HepG2 (cell line): ENCODE measurements around the gene DPP6. TPM values are rescaled to one million over a fixed set of nuclear protein-coding genes. Genes with fewer than 3 reads are reported as not detected.

Experiments
- ATAC-seq: fragments of 200-7000 bp; cut with Tn5 transposase; 3 replicates; pipeline ENCODE4 v1.9.1; 2020; ENCODE audit warnings: mild to moderate bottlenecking, moderate library complexity
- BruUV-seq: library from RNA; stranded (reverse); fragments of 400-500 nt; replicated peaks from 2 replicates; lab custom pipeline; 2021; lab: Mats Ljungman, UMichigan
- CTCF ChIA-PET: fragments of 300-600 bp; formaldehyde crosslinking; extraction: SDS; loops from one replicate; lab custom pipeline; 2021; ENCODE audit warnings: low total read pairs, inconsistent platforms, low intra/inter-chr PET ratio; lab: Yijun Ruan, JAX
- POLR2A ChIA-PET: fragments of 350-600 bp; sonication (Branson Sonifier 250); formaldehyde crosslinking; loops from one replicate; lab custom pipeline; 2020; ENCODE audit warnings: antibody characterized with exemption, inconsistent platforms; lab: Yijun Ruan, JAX
- DNase-seq: peaks from one replicate; pipeline ENCODE4 v3.0.0-alpha.2; 2015; ENCODE audit warnings: low spot score
- FAIRE-seq: peaks from 3 replicates; lab custom pipeline; 2011; peaks lifted over from hg19 to GRCh38; lab: Jason Lieb, UNC
- H2AFZ ChIP-seq: one replicate; pipeline ENCODE4 v1.6.1; 2011; ENCODE audit warnings: low read length, inconsistent platforms
- H3K27ac ChIP-seq: fragments of 300-600 bp; 3 replicates; pipeline ENCODE4 v1.8.0; 2011; ENCODE audit warnings: mixed run types, mild to moderate bottlenecking, mixed read lengths, low read length, inconsistent platforms; ENCODE audit not compliant: insufficient read depth; ENCODE audit errors: extremely low read length
- H3K27me3 ChIP-seq, 2 experiments: fragments of 200-600 bp in 1 of 2; 2 replicates in 1 of 2; 3 replicates in 1 of 2; pipeline versions ENCODE4 v1.6.0 to v1.8.0; 2011; ENCODE audit warnings: low read length in 2 of 2, mild to moderate bottlenecking in 2 of 2, moderate library complexity in 2 of 2, inconsistent platforms in 1 of 2; ENCODE audit not compliant: insufficient read depth in 2 of 2, control insufficient read depth in 1 of 2
- H3K36me3 ChIP-seq, 2 experiments: fragments of 200-600 bp in 1 of 2; replicated peaks in 1 of 2; 2 replicates in 1 of 2; 3 replicates in 1 of 2; pipeline versions ENCODE4 v1.5.1 to v1.8.0; 2011; ENCODE audit warnings: low read length in 2 of 2, inconsistent platforms in 1 of 2; ENCODE audit not compliant: insufficient read depth in 2 of 2, control insufficient read depth in 1 of 2
- H3K4me1 ChIP-seq: 2 replicates; pipeline ENCODE4 v1.5.1; 2012; ENCODE audit warnings: low read length, inconsistent platforms; ENCODE audit not compliant: insufficient read depth
- H3K4me2 ChIP-seq: 2 replicates; pipeline ENCODE4 v1.6.0; 2011; ENCODE audit warnings: low read depth, low read length, inconsistent platforms
- H3K4me3 ChIP-seq, 3 experiments: fragments of 200-600 bp in 1 of 3; sonication (generic), shearing (Covaris generic) in 1 of 3; replicated peaks in 1 of 3; 2 replicates each; pipeline ENCODE4 v1.5.1; 2011 to 2016; ENCODE audit warnings: low read length in 3 of 3, inconsistent platforms in 2 of 3, low read depth in 2 of 3, mild to moderate bottlenecking in 2 of 3, control low read depth in 1 of 3, mixed read lengths in 1 of 3; ENCODE audit not compliant: insufficient read depth in 1 of 3
- H3K79me2 ChIP-seq: one replicate; pipeline ENCODE4 v1.6.1; 2011; ENCODE audit warnings: low read length, inconsistent platforms; ENCODE audit not compliant: insufficient read depth
- H3K9ac ChIP-seq: 2 replicates; pipeline ENCODE4 v1.6.0; 2011; ENCODE audit warnings: mild to moderate bottlenecking, low read depth, low read length, inconsistent platforms; ENCODE audit not compliant: insufficient read depth
- H3K9me3 ChIP-seq: 2 replicates; pipeline ENCODE4 v1.5.1; 2012; ENCODE audit warnings: mild to moderate bottlenecking, low read length
- H4K20me1 ChIP-seq: 2 replicates; pipeline ENCODE4 v1.6.0; 2011; ENCODE audit warnings: inconsistent platforms, mild to moderate bottlenecking, low read length, moderate library complexity; ENCODE audit not compliant: insufficient read depth
- GLI4 ChIP-seq: sonication (generic); formaldehyde crosslinking; IDR thresholded peaks from 2 replicates; pipeline ENCODE4 v1.5.1; 2020; ENCODE audit warnings: missing genetic modification reagents, mild to moderate bottlenecking, moderate library complexity, borderline replicate concordance
- GTF2F1 ChIP-seq: fragments of 150-350 bp; IDR thresholded peaks from 2 replicates; pipeline ENCODE4 v1.6.1; 2014; ENCODE audit warnings: low read length
- JUN ChIP-seq: sonication (generic); formaldehyde crosslinking; IDR thresholded peaks from 2 replicates; pipeline ENCODE4 v1.4.0; 2020; ENCODE audit warnings: mild to moderate bottlenecking, missing genetic modification reagents
- MAFK ChIP-seq, 2 experiments: IDR thresholded peaks in 1 of 2; conservative IDR thresholded peaks in 1 of 2; 2 replicates each; pipeline ENCODE4 v1.6.1; 2011; ENCODE audit warnings: improper control_type of control experiment in 2 of 2, low read length in 2 of 2
- MXD3 ChIP-seq: IDR thresholded peaks from 2 replicates; pipeline ENCODE4 v1.6.1; 2016; ENCODE audit warnings: mild to moderate bottlenecking, missing biosample characterization, missing genetic modification reagents
- RBM22 ChIP-seq: fragments of 200-400 bp; formaldehyde crosslinking; optimal IDR thresholded peaks from 2 replicates; pipeline ENCODE3; 2017; ENCODE audit warnings: mild to moderate bottlenecking, low read length, moderate library complexity
- REL ChIP-seq: sonication (generic); formaldehyde crosslinking; conservative IDR thresholded peaks from 2 replicates; pipeline ENCODE4 v1.8.0; 2022; ENCODE audit warnings: mild to moderate bottlenecking, missing genetic modification reagents, moderate library complexity
- SIN3B ChIP-seq: fragments of 150-350 bp; IDR thresholded peaks from 2 replicates; pipeline ENCODE4 v1.6.1; 2014; ENCODE audit warnings: low read length
- SUZ12 ChIP-seq: fragments of 150-350 bp; IDR thresholded peaks from 2 replicates; pipeline ENCODE4 v1.6.1; 2014; ENCODE audit warnings: low read depth, low read length
- ZBTB3 ChIP-seq: sonication (generic); formaldehyde crosslinking; IDR thresholded peaks from 2 replicates; pipeline ENCODE4 v1.4.0; 2020; ENCODE audit warnings: low read depth, mild to moderate bottlenecking, moderate library complexity, missing genetic modification reagents, borderline replicate concordance
- ZNF280D ChIP-seq: sonication (generic); formaldehyde crosslinking; IDR thresholded peaks from 2 replicates; pipeline ENCODE4 v1.5.1; 2020; ENCODE audit warnings: mild to moderate bottlenecking, missing genetic modification reagents
- WGBS: methylation state at CpG from one replicate; pipeline ENCODE4 v1.1.6; 2017; ENCODE audit warnings: low lambda C conversion rate; 5-methylcytosine and 5-hydroxymethylcytosine counted together
- in situ Hi-C: cut with HindIII; loops from 2 replicates; pipeline ENCODE4 v1.10.0; 2017; ENCODE audit warnings: low pct_unique_long_range_greater_than_20kb; ENCODE audit not compliant: extremely low pct_ligation_motif_present
- intact Hi-C: fragments of 100-400 bp; cut with micrococcal nuclease; formaldehyde crosslinking; loops from one replicate; pipeline ENCODE4 v1.10.0; 2022; ENCODE audit not compliant: unreplicated experiment
- polyA plus RNA-seq, 8 experiments: library from polyadenylated mRNA; depleted of rRNA in 3 of 8; stranded (reverse) in 7 of 8; unstranded in 1 of 8; fragments of >200 nt; fragmentation: Illumina TruSeq in 4 of 8; extraction: Trizol in 4 of 8; gene quantifications; 2 replicates each; pipeline versions ENCODE4 v1.2.1 to v1.2.3, GENCODE V29; 2011 to 2016; ENCODE audit warnings: low read depth in 4 of 8, missing spikeins in 1 of 8, mixed read lengths in 1 of 8; ENCODE audit not compliant: insufficient read depth in 1 of 8
- total RNA-seq, 5 experiments: library from RNA; depleted of rRNA; stranded (reverse); fragments of >200 nt; fragmentation: Illumina TruSeq; extraction: Trizol; gene quantifications; 2 replicates each; pipeline ENCODE4 v1.2.3, GENCODE V29; 2016; ENCODE audit warnings: low read depth in 1 of 5
- TF ChIP-seq, protein P1 (sequence below): sonication (generic); formaldehyde crosslinking; IDR thresholded peaks from 2 replicates; pipeline ENCODE4 v1.4.0; 2020; ENCODE audit warnings: missing genetic modification reagents
- TF ChIP-seq, protein P2 (sequence below): sonication (generic); formaldehyde crosslinking; IDR thresholded peaks from 2 replicates; pipeline ENCODE4 v1.4.0; 2020; ENCODE audit warnings: missing genetic modification reagents, borderline replicate concordance
- TF ChIP-seq, protein P3 (sequence below): sonication (generic); formaldehyde crosslinking; IDR thresholded peaks from 2 replicates; pipeline ENCODE4 v1.8.0; 2022; ENCODE audit warnings: mild to moderate bottlenecking, missing genetic modification reagents, moderate library complexity

DPP6 gene
- total and polyA plus RNA-seq, 2 of the 13 experiments (the other 11 are each of a cell fraction or from before 2014, with no cell fraction given), result not detected

DNA sequence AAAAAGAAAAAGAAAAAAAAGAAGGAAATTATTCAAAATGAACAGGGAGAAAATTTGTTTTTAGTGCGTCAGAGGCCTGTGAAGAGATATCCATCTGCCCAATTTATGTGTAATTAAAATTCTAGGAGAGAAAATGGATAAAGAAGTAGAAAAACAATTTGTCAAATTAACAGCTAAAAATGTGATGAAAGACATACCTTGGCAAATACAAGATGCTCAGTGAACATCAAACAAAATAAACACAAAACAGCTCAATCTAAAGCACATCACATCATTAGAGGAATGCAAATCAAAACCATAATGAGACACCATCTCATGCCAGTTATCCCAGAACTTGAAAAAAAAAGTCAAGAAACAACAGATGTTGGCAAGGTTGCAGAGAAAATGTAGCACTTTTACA is 477.9 kb downstream of the DPP6 start:
- FAIRE-seq, result no peak
- no peak for ATAC-seq
- H3K79me2 ChIP-seq, result no peaks in the 10 kb centered on the region
- BruUV-seq, result no TSS peak
- H3K9me3 ChIP-seq, result no peaks in the 10 kb centered on the region
- H3K9ac ChIP-seq, result no peak overlapping the region
- intact Hi-C loops, result no loop called here
- H3K36me3 ChIP-seq, result no peaks in the 10 kb centered on the region
- H4K20me1 ChIP-seq, result no peaks in the 10 kb centered on the region
- in situ Hi-C loops, result no loop called here
- H3K4me2 ChIP-seq, result no peak overlapping the region
- ChIA-PET CTCF (no interaction called here), POLR2A (no interaction called here)
- H3K4me1 ChIP-seq, result no peaks in the 10 kb centered on the region
- WGBS, result 0% methylated on average over 1 of the region's 1 CpG
- H3K27ac ChIP-seq, result no peak overlapping the region
- DNase-seq, result no peak
- no peak for TF ChIP-seq GTF2F1
- no peak for TF ChIP-seq SUZ12
- TF ChIP-seq GLI4 (CRISPR knock-in tag), result no peak
- no peak for TF ChIP-seq SIN3B
- no peak for TF ChIP-seq JUN (CRISPR knock-in tag)
- no peak for TF ChIP-seq ZNF280D
- no peak for TF ChIP-seq REL (CRISPR knock-in tag)
- no peak for TF ChIP-seq MAFK (conservative IDR thresholded peaks at IDR 0.05 in 1 of 2, IDR thresholded peaks at IDR 0.05 in 1 of 2; ENCODE audit: low read length in 2 of 2)
- TF ChIP-seq RBM22, result no peak
- TF ChIP-seq MXD3, result no peak
- TF ChIP-seq, protein P1, sequence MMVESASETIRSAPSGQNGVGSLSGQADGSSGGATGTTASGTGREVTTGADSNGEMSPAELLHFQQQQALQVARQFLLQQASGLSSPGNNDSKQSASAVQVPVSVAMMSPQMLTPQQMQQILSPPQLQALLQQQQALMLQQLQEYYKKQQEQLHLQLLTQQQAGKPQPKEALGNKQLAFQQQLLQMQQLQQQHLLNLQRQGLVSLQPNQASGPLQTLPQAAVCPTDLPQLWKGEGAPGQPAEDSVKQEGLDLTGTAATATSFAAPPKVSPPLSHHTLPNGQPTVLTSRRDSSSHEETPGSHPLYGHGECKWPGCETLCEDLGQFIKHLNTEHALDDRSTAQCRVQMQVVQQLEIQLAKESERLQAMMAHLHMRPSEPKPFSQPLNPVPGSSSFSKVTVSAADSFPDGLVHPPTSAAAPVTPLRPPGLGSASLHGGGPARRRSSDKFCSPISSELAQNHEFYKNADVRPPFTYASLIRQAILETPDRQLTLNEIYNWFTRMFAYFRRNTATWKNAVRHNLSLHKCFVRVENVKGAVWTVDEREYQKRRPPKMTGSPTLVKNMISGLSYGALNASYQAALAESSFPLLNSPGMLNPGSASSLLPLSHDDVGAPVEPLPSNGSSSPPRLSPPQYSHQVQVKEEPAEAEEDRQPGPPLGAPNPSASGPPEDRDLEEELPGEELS (CRISPR knock-in tag), result no peak
- TF ChIP-seq, protein P2, sequence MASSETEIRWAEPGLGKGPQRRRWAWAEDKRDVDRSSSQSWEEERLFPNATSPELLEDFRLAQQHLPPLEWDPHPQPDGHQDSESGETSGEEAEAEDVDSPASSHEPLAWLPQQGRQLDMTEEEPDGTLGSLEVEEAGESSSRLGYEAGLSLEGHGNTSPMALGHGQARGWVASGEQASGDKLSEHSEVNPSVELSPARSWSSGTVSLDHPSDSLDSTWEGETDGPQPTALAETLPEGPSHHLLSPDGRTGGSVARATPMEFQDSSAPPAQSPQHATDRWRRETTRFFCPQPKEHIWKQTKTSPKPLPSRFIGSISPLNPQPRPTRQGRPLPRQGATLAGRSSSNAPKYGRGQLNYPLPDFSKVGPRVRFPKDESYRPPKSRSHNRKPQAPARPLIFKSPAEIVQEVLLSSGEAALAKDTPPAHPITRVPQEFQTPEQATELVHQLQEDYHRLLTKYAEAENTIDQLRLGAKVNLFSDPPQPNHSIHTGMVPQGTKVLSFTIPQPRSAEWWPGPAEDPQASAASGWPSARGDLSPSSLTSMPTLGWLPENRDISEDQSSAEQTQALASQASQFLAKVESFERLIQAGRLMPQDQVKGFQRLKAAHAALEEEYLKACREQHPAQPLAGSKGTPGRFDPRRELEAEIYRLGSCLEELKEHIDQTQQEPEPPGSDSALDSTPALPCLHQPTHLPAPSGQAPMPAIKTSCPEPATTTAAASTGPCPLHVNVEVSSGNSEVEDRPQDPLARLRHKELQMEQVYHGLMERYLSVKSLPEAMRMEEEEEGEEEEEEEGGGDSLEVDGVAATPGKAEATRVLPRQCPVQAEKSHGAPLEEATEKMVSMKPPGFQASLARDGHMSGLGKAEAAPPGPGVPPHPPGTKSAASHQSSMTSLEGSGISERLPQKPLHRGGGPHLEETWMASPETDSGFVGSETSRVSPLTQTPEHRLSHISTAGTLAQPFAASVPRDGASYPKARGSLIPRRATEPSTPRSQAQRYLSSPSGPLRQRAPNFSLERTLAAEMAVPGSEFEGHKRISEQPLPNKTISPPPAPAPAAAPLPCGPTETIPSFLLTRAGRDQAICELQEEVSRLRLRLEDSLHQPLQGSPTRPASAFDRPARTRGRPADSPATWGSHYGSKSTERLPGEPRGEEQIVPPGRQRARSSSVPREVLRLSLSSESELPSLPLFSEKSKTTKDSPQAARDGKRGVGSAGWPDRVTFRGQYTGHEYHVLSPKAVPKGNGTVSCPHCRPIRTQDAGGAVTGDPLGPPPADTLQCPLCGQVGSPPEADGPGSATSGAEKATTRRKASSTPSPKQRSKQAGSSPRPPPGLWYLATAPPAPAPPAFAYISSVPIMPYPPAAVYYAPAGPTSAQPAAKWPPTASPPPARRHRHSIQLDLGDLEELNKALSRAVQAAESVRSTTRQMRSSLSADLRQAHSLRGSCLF (CRISPR knock-in tag), result no peak
- TF ChIP-seq, protein P3, sequence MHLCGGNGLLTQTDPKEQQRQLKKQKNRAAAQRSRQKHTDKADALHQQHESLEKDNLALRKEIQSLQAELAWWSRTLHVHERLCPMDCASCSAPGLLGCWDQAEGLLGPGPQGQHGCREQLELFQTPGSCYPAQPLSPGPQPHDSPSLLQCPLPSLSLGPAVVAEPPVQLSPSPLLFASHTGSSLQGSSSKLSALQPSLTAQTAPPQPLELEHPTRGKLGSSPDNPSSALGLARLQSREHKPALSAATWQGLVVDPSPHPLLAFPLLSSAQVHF (CRISPR knock-in tag), result no peak
- no peak for TF ChIP-seq ZBTB3 (CRISPR knock-in tag)
- H2AFZ ChIP-seq, result no peak overlapping the region
- no peaks in the 10 kb centered on the region for H3K27me3 ChIP-seq
- no peak overlapping the region for H3K4me3 ChIP-seq
